ENCODE measurements around the gene MED22.

DNA sequence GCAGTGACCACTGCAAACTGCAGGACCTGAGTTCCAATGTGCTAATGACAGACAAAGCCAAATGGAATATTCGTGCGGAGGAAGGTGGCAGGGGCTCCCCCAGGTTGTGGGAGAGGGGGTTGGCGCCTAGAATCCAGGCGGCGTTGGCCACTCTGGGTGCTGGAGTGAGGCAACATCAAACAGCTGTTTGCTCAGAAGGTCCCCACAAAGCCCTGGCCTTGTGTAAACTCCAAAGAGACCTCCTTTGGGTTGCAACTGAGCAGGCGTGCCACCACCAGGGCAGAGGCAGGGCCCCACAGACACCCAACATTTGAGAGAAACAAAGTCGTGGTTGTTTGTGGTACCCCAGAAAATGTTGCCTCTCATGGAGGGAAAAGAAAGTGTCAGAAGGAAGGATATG, 42.8 kb upstream of the MED22 start:
- TF ChIP-seq, protein P1, sequence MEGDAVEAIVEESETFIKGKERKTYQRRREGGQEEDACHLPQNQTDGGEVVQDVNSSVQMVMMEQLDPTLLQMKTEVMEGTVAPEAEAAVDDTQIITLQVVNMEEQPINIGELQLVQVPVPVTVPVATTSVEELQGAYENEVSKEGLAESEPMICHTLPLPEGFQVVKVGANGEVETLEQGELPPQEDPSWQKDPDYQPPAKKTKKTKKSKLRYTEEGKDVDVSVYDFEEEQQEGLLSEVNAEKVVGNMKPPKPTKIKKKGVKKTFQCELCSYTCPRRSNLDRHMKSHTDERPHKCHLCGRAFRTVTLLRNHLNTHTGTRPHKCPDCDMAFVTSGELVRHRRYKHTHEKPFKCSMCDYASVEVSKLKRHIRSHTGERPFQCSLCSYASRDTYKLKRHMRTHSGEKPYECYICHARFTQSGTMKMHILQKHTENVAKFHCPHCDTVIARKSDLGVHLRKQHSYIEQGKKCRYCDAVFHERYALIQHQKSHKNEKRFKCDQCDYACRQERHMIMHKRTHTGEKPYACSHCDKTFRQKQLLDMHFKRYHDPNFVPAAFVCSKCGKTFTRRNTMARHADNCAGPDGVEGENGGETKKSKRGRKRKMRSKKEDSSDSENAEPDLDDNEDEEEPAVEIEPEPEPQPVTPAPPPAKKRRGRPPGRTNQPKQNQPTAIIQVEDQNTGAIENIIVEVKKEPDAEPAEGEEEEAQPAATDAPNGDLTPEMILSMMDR (IDR thresholded peaks at IDR 0.05 in 8 of 11, conservative IDR thresholded peaks at IDR 0.05 in 3 of 11), result no peak
- TF ChIP-seq POLR2AphosphoS5 (IDR thresholded peaks at IDR 0.05), result no peak

All from spleen (tissue), 7 donors.